Measurements from ENCODE around the gene NPDC1.

NPDC1 gene

DNA sequence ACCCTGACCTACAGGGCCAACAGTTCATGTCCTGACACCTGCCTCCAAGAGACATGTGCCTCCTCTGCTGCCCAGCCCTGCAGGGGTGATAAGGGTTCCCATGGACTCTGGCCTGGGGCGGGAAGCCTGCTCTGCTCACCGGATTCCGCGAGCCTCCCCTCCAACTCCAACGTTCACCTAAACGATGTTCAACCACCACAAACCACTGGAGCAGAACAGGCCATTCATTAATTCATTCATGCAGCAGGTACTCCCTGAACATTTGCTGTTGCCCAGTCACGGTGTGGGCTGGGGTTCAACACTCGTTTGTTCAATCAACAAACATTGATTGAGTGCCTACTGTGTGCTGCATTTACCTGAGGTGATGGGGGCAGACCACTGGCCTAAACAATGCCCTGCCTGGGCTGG lies 28.0 kb upstream of the NPDC1 start:
- TF ChIP-seq, protein P1, sequence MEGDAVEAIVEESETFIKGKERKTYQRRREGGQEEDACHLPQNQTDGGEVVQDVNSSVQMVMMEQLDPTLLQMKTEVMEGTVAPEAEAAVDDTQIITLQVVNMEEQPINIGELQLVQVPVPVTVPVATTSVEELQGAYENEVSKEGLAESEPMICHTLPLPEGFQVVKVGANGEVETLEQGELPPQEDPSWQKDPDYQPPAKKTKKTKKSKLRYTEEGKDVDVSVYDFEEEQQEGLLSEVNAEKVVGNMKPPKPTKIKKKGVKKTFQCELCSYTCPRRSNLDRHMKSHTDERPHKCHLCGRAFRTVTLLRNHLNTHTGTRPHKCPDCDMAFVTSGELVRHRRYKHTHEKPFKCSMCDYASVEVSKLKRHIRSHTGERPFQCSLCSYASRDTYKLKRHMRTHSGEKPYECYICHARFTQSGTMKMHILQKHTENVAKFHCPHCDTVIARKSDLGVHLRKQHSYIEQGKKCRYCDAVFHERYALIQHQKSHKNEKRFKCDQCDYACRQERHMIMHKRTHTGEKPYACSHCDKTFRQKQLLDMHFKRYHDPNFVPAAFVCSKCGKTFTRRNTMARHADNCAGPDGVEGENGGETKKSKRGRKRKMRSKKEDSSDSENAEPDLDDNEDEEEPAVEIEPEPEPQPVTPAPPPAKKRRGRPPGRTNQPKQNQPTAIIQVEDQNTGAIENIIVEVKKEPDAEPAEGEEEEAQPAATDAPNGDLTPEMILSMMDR (IDR thresholded peaks at IDR 0.05; ENCODE audit: control insufficient read depth, insufficient read depth, low read depth, low read length, missing control alignments) = no peak
- H3K4me3 ChIP-seq (ENCODE audit: control insufficient read depth, low read depth, low read length) = no peak overlapping the region
- no peak for DNase-seq (ENCODE audit: low read depth)

DNA sequence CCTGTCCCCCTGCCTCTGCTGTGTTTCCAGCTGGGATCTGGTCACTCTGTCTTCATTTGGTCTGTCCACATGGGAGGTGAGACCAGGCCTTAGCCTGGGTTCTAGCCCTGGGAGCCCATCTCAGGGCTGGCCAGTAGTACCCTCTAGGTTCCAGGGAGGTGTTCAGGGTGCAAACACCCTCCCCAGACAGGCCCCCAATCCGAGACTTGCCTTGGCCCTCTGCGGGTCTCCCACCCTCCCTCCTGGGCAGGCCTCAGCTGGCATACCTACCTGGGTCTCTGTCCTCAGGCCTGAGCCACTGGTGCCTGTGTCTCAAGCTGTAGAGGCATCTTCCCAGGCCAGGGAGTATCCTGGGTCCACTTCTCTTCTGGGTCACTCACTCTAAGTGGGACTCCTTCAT lies 25.3 kb upstream of the NPDC1 start:
- H3K4me3 ChIP-seq (ENCODE audit: control insufficient read depth, low read depth, low read length) = no peak overlapping the region
- TF ChIP-seq, protein P1 (IDR thresholded peaks at IDR 0.05; ENCODE audit: control insufficient read depth, insufficient read depth, low read depth, low read length, missing control alignments) = no peak
- no peak for DNase-seq (ENCODE audit: low read depth)

DNA sequence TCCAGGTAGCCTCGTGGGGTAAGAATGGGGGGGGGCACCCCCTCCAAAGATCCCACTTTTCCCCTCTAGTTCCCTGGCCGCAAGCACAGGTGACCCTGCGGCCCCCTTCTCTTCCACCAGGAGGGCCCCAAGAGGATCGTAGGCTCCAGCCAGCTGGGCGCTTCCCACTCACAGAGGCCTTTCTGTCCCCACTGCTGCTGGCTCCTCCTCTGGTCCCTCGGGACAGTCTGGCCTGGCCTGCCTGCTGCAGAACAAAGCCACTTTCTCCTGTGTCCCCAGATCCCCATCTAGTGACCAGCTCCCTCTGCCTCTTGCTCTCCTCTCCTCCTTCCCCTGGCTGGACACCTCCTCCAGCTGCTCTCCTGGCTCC lies 24.9 kb upstream of the NPDC1 start:
- no peak for DNase-seq (ENCODE audit: low read depth)
- TF ChIP-seq, protein P1 (IDR thresholded peaks at IDR 0.05; ENCODE audit: control insufficient read depth, insufficient read depth, low read depth, low read length, missing control alignments) = peak; percentile 8

DNA sequence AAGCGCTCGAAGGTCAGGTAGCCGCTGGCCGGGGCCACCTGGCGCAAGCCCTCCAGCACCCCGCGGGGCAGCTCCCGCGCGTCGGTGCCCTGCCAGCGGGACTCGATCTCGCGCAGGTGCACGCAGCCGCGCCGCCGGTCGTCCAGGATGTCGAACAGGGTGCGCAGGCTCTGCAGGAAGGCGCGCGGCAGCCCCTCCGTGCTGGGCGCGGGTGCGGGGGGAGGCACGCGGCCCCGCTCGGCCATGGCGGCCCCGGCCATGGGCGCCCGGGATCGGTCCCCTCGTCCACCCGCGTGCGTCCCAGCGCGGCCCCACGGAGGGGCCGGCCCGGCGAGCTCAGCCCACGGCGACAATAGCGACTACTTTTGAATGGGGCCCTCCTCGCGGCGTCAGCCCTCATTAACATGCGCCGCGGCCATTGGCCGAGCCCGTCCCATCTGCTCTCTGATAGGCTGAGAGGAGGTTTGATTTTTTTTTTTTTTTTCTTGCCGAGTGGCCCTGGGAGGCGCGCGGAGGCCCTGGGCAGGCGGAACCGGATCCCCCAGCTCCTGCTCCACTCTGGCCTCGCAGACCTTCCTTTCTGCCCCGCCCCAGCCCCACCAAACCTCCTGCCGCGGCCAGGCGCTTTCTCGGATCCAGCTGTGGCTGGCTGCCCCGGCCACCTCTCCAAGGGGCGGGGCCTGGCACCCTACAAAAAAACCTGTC lies 24.4 kb upstream of the NPDC1 start, which contains the start of gene SAPCD2:
TSS of gene SAPCD2 (minus strand) at position 357 of the 705 bp plus-strand sequence. CDS start at position 260, 97 bp downstream.
- TF ChIP-seq, protein P1 (IDR thresholded peaks at IDR 0.05; ENCODE audit: control insufficient read depth, insufficient read depth, low read depth, low read length, missing control alignments) = no peak
- no peak for DNase-seq (ENCODE audit: low read depth)
- H3K4me3 ChIP-seq (ENCODE audit: control insufficient read depth, low read depth, low read length) = peak within 1 kb of the TSS; percentile 52

More for the DNA sequence above, 24.9 kb upstream of the NPDC1 start:
- peak overlapping the region; percentile 52 for H3K4me3 ChIP-seq (ENCODE audit: control insufficient read depth, low read depth, low read length)

DNA sequence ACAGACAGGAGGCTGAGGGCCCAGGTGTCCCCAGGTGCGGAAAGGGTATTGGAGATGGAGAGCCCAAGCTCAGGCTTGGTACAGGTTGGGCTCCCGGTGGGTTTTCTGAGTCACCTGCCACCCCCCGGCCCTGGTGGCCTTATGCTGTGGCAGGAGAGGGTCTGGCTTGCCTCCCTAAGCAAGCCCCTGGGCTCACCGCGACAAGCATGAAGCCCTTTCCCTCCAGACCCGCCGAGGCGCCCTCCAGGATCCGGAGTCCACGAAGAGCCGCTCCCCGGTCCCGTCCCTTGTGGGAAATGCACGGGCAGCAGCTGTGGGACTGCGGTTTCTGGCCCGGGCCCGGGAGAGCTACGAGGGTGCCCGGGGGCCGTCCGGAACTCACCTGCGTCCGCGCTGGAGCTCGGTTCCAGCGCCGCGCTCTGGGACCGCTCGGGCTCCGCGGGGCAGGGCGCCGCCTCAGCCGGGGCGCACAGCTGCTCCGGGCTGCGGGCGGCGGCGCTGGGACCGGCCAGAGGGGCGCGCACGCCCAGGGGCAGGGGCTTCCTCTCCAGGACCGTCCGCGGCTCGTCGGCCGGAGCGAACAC lies 23.6 kb upstream of the NPDC1 start:
- TF ChIP-seq, protein P1 (IDR thresholded peaks at IDR 0.05; ENCODE audit: control insufficient read depth, insufficient read depth, low read depth, low read length, missing control alignments) = no peak
- no peak for DNase-seq (ENCODE audit: low read depth)
- peak overlapping the region; percentile 37 for H3K4me3 ChIP-seq (ENCODE audit: control insufficient read depth, low read depth, low read length)

DNA sequence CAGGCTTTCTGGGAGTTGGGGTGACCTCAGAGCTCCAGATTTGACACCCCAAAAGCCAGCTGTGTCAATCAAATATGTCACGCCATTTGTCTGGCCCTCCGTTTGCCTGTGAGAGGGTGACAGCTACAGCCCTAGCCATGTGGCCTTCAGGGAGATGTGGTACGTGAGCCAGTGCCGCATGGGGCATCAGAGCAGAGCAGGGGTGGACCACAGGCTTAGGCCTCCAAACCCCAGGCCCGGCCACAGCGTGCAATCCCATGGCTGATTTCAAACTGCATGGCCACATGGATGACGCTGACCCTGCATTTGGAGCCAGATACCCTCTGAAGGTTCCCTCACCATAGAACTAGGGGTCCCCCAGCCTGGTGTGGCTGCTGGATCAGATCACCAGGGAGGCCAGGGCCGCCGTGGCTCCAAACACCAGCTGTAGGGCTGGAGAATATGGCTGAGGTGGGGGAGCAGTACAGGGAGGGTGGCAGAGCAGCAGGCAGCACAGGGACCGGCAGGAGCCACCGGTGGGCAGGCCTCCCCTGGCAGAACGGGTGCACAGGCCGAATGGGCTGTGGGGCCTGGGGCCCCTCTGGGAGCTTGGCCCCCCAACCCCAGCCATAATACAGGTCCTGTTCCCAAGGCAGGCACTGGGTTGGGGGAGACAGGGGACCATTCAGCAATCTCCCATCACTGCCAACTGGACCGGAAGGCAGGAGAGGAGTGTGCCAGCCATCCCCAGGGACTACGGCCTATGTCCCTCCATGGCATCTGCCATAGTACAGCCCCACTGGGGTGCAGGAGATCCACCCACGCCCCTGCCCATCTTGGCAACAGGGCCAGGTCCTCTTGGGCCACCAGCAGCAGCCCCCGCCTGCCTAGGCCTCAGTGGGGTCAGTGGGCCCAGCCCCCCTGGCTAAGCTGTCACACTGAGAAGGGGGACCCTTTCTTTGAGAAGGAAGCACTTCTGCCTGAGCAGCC lies 22.8 kb upstream of the NPDC1 start:
- TF ChIP-seq, protein P1 (IDR thresholded peaks at IDR 0.05; ENCODE audit: control insufficient read depth, insufficient read depth, low read depth, low read length, missing control alignments) = no peak
- peak overlapping the region; percentile 37 for H3K4me3 ChIP-seq (ENCODE audit: control insufficient read depth, low read depth, low read length)
- DNase-seq (ENCODE audit: low read depth) = no peak

Measured in AG09309 (cell line).